Measurements from ENCODE around the gene CCL7.

GRCh38 chr17:34283571-34283970, 13.6 kb downstream of the CCL7 start:
- no peak for TF ChIP-seq ZFP30 (CRISPR knock-in tag; IDR thresholded peaks at IDR 0.05)
- no peak for TF ChIP-seq CREB5 (CRISPR knock-in tag; IDR thresholded peaks at IDR 0.05; ENCODE audit: low read depth)
- TF ChIP-seq ZC3H10 (CRISPR knock-in tag; IDR thresholded peaks at IDR 0.05): no peak
- TF ChIP-seq TSHZ2 (CRISPR knock-in tag; IDR thresholded peaks at IDR 0.05): no peak
- TF ChIP-seq ARNTL (CRISPR knock-in tag; IDR thresholded peaks at IDR 0.05; ENCODE audit: borderline replicate concordance, low read depth): no peak
- no peak for TF ChIP-seq PATZ1 (CRISPR knock-in tag; IDR thresholded peaks at IDR 0.05; ENCODE audit: borderline replicate concordance)
- TF ChIP-seq SNAI2 (CRISPR knock-in tag; IDR thresholded peaks at IDR 0.05): no peak
- no peak for TF ChIP-seq PPARA (CRISPR knock-in tag; IDR thresholded peaks at IDR 0.05; ENCODE audit: borderline replicate concordance)
- no peak for TF ChIP-seq POU6F1 (CRISPR knock-in tag; IDR thresholded peaks at IDR 0.05; ENCODE audit: borderline replicate concordance, low read depth)
- no peak for TF ChIP-seq TOX (CRISPR knock-in tag; IDR thresholded peaks at IDR 0.05; ENCODE audit: borderline replicate concordance)
- TF ChIP-seq ZNF565 (CRISPR knock-in tag; conservative IDR thresholded peaks at IDR 0.05; ENCODE audit: low read depth): no peak
- TF ChIP-seq TCF4 (CRISPR knock-in tag; IDR thresholded peaks at IDR 0.05; ENCODE audit: borderline replicate concordance): no peak
- no peak for TF ChIP-seq OSR1 (CRISPR knock-in tag; IDR thresholded peaks at IDR 0.05)
- TF ChIP-seq ZNF70 (CRISPR knock-in tag; IDR thresholded peaks at IDR 0.05): no peak

All from SK-N-SH treated with all-trans-retinoic acid at 6 μM for 48 hours (cell line).